ENCODE results near the gene LSG1. TPM values are rescaled to one million over a fixed set of nuclear protein-coding genes. Genes with fewer than 3 reads are reported as not detected.

The LSG1 gene
- total RNA-seq, 1 donor from 2014 or later, result 48.9 TPM

DNA sequence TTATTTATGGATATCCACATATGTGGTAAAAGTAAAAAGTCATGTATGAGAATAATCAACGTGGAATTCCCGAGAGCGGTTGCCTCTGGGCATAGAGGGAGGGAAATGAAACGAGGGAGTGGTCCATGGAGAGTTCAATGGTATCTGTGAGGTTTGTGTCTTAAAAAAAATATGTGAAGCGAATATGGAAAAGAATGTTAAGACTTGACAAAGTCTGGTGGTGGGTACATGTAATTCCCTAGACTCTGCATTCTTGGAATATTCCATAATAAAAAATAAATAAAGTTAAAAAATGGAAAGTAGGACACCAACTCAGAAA, 42.1 kb upstream of the LSG1 start:
- H3K27me3 Mint-ChIP-seq (ENCODE audit: low read depth), result no peaks in the 10 kb centered on the region
- H3K4me3 Mint-ChIP-seq, result no peak overlapping the region
- H3K4me1 Mint-ChIP-seq, result peaks cover 26% of the 10 kb centered on the region
- DNase-seq (ENCODE audit: low spot score in 2 of 2, unreplicated experiment in 2 of 2), result no peak
- no peak overlapping the region for H3K27ac Mint-ChIP-seq
- TF ChIP-seq, protein P1, sequence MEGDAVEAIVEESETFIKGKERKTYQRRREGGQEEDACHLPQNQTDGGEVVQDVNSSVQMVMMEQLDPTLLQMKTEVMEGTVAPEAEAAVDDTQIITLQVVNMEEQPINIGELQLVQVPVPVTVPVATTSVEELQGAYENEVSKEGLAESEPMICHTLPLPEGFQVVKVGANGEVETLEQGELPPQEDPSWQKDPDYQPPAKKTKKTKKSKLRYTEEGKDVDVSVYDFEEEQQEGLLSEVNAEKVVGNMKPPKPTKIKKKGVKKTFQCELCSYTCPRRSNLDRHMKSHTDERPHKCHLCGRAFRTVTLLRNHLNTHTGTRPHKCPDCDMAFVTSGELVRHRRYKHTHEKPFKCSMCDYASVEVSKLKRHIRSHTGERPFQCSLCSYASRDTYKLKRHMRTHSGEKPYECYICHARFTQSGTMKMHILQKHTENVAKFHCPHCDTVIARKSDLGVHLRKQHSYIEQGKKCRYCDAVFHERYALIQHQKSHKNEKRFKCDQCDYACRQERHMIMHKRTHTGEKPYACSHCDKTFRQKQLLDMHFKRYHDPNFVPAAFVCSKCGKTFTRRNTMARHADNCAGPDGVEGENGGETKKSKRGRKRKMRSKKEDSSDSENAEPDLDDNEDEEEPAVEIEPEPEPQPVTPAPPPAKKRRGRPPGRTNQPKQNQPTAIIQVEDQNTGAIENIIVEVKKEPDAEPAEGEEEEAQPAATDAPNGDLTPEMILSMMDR (IDR thresholded peaks at IDR 0.05; ENCODE audit: unreplicated experiment), result no peak
- no peaks in the 10 kb centered on the region for H3K9me3 Mint-ChIP-seq
- no peaks in the 10 kb centered on the region for H3K36me3 Mint-ChIP-seq

DNA sequence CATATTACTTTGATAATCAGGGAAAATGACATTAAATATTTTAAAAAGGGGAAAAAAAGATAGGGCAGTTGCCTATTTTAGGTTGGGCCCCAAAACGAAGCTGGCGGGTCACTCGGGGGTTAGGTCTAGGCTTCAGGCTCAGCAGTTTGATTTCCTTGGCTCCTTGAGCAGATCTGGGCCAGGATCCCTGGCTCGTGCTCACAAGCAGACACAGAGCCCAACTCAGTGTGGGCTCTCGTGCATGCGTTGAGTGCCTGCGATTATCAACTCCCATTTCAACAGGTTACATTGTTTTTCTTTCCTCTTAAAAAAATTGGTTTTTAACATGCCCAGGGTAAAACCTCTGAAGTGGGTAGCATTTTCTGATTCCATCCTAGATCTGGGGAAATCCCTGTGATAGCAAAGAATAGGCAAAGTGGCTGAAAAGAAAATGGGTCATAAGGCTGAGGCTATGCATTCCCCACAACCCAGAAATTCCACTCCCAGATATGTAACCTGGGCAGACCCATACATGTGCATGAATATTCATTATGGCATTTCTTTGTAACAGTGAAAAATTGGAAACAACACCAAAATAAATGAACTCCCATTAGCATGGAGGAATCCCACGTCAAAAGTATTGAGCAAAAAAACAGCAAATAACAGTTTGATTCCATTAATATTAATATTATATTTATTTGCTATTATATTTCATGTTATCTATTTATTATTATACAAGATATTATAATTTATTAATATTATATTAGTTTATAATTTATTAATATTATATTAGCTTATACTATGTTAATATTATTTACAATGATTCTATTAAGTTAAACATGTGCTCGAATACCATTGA, 41.5 kb upstream of the LSG1 start:
- no peaks in the 10 kb centered on the region for H3K27me3 Mint-ChIP-seq (ENCODE audit: low read depth)
- H3K4me3 Mint-ChIP-seq, result no peak overlapping the region
- H3K27ac Mint-ChIP-seq, result peak overlapping the region; percentile 81
- no peaks in the 10 kb centered on the region for H3K9me3 Mint-ChIP-seq
- H3K4me1 Mint-ChIP-seq, result peaks cover 26% of the 10 kb centered on the region
- TF ChIP-seq, protein P1 (IDR thresholded peaks at IDR 0.05; ENCODE audit: unreplicated experiment), result no peak
- no peak for DNase-seq (ENCODE audit: low spot score in 2 of 2, unreplicated experiment in 2 of 2)
- no peaks in the 10 kb centered on the region for H3K36me3 Mint-ChIP-seq

DNA sequence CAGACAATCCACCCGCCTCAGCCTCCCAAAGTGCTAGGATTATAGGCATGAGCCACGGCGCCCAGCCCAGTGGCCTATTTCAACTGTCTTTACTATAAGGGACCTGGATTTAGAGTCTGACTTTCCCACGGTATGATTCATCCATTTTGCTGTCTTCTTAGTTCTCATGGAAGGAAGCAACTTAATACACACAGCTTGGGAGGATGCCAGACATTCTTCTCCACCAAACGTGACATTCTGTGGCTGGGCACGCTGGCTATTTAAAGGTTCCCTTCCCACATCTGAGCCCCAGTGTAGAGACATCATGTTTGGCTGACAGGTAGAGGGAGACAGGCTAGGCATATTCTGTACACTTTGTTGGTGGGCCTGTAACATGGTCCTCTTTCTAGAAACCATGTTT, 39.9 kb upstream of the LSG1 start:
- H3K27me3 Mint-ChIP-seq (ENCODE audit: low read depth), result no peaks in the 10 kb centered on the region
- DNase-seq (ENCODE audit: low spot score in 2 of 2, unreplicated experiment in 2 of 2), result peak in 1 of 2 experiments; percentile 47
- peaks cover 6% of the 10 kb centered on the region for H3K9me3 Mint-ChIP-seq
- peaks cover 27% of the 10 kb centered on the region for H3K4me1 Mint-ChIP-seq
- H3K4me3 Mint-ChIP-seq, result no peak overlapping the region
- no peaks in the 10 kb centered on the region for H3K36me3 Mint-ChIP-seq
- TF ChIP-seq, protein P1 (IDR thresholded peaks at IDR 0.05; ENCODE audit: unreplicated experiment), result no peak
- peak overlapping the region; percentile 83 for H3K27ac Mint-ChIP-seq

DNA sequence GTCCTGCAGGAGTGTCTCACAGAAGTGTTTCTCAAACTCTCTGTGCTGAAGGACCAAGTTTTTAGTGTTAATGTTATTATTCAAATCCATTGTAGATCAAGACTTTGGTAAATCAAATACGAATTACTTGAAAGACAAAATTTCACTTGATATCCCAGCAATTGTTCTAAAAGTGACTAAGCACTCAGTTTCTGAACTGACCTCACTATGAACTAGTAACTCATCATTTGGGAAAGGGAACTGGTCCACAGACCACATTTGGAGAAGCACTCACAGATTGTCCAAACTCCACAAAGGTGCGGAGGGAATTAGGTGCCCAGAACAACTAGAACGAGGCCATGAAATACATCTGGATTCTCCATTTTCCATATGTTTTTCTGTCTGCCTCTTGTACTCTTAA, 39.3 kb upstream of the LSG1 start:
- peaks cover 6% of the 10 kb centered on the region for H3K9me3 Mint-ChIP-seq
- no peaks in the 10 kb centered on the region for H3K36me3 Mint-ChIP-seq
- H3K27me3 Mint-ChIP-seq (ENCODE audit: low read depth), result no peaks in the 10 kb centered on the region
- no peak for DNase-seq (ENCODE audit: low spot score in 2 of 2, unreplicated experiment in 2 of 2)
- TF ChIP-seq, protein P1 (IDR thresholded peaks at IDR 0.05; ENCODE audit: unreplicated experiment), result no peak
- H3K4me3 Mint-ChIP-seq, result no peak overlapping the region
- H3K27ac Mint-ChIP-seq, result peak overlapping the region; percentile 83
- peaks cover 33% of the 10 kb centered on the region for H3K4me1 Mint-ChIP-seq

DNA sequence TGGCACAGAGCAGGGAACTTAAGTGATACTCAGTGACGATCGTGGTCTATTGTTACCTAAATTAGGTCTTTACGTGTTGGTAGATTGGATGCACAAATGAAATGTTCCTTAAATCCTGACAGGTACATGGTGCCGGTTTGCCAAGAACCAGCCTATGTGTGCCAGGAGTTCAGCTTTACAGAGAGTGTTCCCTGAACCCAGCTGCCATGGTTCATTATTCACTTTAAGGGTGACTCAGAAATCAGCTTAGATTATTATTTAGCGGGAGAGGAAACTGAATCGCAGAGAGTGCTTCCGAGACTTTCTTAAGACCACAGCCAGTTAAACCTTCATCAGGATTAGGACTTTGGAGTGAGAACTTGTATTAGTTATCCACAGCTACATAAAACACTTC, 35.2 kb upstream of the LSG1 start:
- TF ChIP-seq, protein P1 (IDR thresholded peaks at IDR 0.05; ENCODE audit: unreplicated experiment), result no peak
- H3K4me1 Mint-ChIP-seq, result peaks cover 18% of the 10 kb centered on the region
- H3K4me3 Mint-ChIP-seq, result no peak overlapping the region
- H3K36me3 Mint-ChIP-seq, result no peaks in the 10 kb centered on the region
- H3K27ac Mint-ChIP-seq, result no peak overlapping the region
- no peak for DNase-seq (ENCODE audit: low spot score in 2 of 2, unreplicated experiment in 2 of 2)
- no peaks in the 10 kb centered on the region for H3K27me3 Mint-ChIP-seq (ENCODE audit: low read depth)
- H3K9me3 Mint-ChIP-seq, result peaks cover 6% of the 10 kb centered on the region

All from mesothelial cell of epicardium (in vitro differentiated cells).